GM19025 (cell line): ENCODE results near the gene RPS6KB2.
"Not testable (repeated sequence)": the region's sequence is repeated elsewhere in the genome, so short reads cannot be mapped to it uniquely, and the experiment has no call there.

Experiments used
- ATAC-seq: cut with Tn5 transposase; IDR thresholded peaks from one replicate; pipeline ENCODE4 v1.9.1; 2021; ENCODE audit warnings: mild to moderate bottlenecking, low read depth, moderate library complexity; ENCODE audit not compliant: unreplicated experiment

The RPS6KB2 gene

GRCh38 chr11:67463680-67464410 lies 35.6 kb downstream of the RPS6KB2 start:
- no peak for ATAC-seq

GRCh38 chr11:67464411-67465188 lies 36.3 kb downstream of the RPS6KB2 start:
- peak; percentile 43 for ATAC-seq

- no peak for ATAC-seq
Observed at GRCh38 chr11:67465189-67465510, 36.9 kb downstream of the RPS6KB2 start.

- not testable (repeated sequence) for ATAC-seq
Observed at GRCh38 chr11:67465530-67465929, 37.2 kb downstream of the RPS6KB2 start.

GRCh38 chr11:67466367-67466766 lies 38.1 kb downstream of the RPS6KB2 start:
- ATAC-seq: no peak

- ATAC-seq: no peak
Observed at GRCh38 chr11:67466962-67467771, 38.9 kb downstream of the RPS6KB2 start.

- ATAC-seq: no peak
Observed at GRCh38 chr11:67468056-67468455, 39.8 kb downstream of the RPS6KB2 start.

- no peak for ATAC-seq
Observed at GRCh38 chr11:67468456-67468758, 40.1 kb downstream of the RPS6KB2 start.

- peak; percentile 68 for ATAC-seq
Observed at GRCh38 chr11:67468759-67469507, 40.6 kb downstream of the RPS6KB2 start, which contains the start of gene TMEM134. Gene TMEM134, minus strand, starts transcription at chr11:67469251. Its CDS starts 59 bp downstream, at chr11:67469192.

GRCh38 chr11:67469508-67469811 lies 41.2 kb downstream of the RPS6KB2 start:
- no peak for ATAC-seq

- ATAC-seq: no peak
Observed at GRCh38 chr11:67470337-67471002, 42.2 kb downstream of the RPS6KB2 start.

GRCh38 chr11:67472882-67473281 lies 44.6 kb downstream of the RPS6KB2 start:
- ATAC-seq: no peak

GRCh38 chr11:67476692-67477091 lies 48.4 kb downstream of the RPS6KB2 start:
- ATAC-seq: not testable (repeated sequence)

GRCh38 chr11:67477344-67478050 lies 49.2 kb downstream of the RPS6KB2 start:
- ATAC-seq: not testable (repeated sequence)

- peak; percentile 3 for ATAC-seq
Observed at GRCh38 chr11:67482275-67482826, 54.1 kb downstream of the RPS6KB2 start.

- ATAC-seq: peak; percentile 62
Observed at GRCh38 chr11:67482827-67483798, 54.8 kb downstream of the RPS6KB2 start, which contains the start of gene AIP. Gene AIP, plus strand, starts transcription at chr11:67483026. Its CDS starts 133 bp downstream, at chr11:67483159.

GRCh38 chr11:67483831-67484665 lies 55.8 kb downstream of the RPS6KB2 start:
- no peak for ATAC-seq
